GM12873 (cell line): ENCODE results near the gene ALDH1L1.

Experiments used
- TF ChIP-seq, protein P1 (sequence below): IDR thresholded peaks from 2 replicates; pipeline ENCODE4 v1.5.1; 2012; ENCODE audit warnings: low read depth, mild to moderate bottlenecking, moderate library complexity, low read length, control low read depth; ENCODE audit not compliant: insufficient read depth; ENCODE audit errors: missing control alignments

The ALDH1L1 gene

DNA sequence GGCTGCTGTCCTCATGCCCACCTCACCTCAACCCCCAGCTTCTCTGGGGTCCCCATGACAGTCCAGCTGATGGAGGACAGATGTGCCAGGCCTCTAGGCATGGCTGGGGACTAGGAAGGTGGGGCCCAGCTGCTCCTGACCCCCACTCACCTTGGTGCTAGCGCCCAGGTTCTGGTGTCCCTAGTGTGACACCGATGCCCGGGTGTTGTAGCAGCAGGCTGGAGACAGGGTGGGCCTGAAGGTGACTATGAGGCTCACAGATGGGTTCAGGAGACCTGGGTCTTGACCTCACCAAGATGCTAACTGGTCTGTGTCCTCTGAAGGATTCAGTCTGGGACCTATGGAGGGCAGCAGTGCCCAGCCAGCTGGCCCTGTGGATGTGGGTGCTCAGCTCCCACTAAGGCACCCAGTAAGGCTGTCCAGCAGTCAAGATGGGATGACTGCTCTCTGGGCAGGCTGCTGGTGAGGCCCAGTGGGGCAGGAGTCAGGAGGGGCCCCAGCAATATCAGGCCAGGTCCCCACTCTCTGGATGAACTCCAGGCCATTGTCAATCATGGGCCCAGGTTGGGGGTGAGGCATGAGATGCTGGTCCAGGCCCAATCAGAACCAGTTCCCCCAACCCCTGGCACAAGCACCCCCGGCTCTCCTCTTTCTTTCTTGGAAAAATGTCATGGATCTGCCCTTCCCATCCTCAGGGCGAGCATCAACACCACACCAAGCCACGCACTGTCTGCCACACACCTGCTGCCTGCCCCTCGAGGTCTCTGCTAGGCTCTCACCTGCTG, 33.0 kb downstream of the ALDH1L1 start:
- TF ChIP-seq, protein P1, sequence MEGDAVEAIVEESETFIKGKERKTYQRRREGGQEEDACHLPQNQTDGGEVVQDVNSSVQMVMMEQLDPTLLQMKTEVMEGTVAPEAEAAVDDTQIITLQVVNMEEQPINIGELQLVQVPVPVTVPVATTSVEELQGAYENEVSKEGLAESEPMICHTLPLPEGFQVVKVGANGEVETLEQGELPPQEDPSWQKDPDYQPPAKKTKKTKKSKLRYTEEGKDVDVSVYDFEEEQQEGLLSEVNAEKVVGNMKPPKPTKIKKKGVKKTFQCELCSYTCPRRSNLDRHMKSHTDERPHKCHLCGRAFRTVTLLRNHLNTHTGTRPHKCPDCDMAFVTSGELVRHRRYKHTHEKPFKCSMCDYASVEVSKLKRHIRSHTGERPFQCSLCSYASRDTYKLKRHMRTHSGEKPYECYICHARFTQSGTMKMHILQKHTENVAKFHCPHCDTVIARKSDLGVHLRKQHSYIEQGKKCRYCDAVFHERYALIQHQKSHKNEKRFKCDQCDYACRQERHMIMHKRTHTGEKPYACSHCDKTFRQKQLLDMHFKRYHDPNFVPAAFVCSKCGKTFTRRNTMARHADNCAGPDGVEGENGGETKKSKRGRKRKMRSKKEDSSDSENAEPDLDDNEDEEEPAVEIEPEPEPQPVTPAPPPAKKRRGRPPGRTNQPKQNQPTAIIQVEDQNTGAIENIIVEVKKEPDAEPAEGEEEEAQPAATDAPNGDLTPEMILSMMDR = no peak

DNA sequence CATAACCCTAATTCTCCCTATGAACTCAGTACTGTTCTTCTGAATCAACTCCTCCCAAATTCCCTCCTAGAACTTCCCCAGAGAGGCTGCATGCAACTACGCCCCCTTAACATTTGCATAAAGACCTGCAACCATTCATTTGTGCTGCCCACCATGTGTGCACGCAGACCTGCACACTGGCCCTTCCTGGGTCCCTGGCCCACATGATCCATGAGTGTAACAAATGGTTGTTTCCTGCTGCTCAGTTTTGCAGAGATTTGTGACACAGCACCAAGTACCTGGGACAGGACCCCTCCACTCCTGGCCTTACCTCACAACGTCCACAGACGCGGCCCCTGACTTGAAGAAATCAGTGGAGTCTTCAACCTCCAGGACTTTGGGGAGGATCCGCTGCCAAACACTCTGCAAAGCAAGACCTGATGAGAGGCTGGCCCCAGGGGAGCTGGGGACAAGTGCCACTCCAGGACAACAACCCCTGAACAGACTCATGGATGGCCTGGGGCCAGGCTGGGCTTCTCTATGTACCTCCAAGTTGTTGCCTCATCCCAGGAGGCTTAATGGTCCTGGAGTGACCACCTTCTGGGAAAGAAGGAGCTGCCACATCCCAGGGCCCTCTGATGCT, 33.8 kb downstream of the ALDH1L1 start:
- TF ChIP-seq, protein P1 = no peak

DNA sequence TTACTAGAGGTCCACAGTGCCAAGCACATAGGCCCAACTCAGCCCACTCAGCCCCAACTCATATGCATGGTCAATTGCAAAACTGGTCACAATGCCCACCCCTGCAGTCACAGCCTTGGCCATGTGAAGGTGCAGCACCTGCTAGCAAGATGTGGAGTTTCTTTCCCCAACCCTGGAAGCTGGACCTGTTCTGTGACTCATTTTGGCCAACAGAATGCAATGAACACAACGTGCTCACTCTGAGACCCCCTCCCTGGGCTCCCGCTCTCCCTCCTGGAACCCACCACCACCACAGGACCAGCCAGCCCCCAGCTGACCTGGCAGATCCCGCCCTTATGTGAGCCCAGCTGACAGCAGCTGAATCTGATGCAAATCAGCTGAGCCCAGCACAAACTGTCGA, 34.4 kb downstream of the ALDH1L1 start:
- TF ChIP-seq, protein P1 = no peak

DNA sequence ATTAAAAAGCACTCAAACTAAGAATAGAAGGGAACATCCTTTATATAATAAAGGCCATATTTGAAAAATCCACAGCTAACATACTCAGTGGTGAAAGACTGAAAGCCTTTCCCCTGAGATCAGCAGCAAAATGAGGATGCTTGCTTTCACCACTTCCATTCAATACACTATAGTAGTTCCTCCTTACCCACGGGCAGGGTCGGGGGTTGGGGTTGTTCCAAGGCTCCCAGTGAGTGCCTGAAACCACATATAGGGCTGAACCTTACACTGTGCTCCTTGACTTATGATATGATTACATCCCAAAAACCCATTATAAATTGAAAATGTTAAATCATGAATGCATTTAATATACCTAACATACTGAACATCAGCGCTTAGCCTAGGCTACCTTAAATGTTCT, 37.7 kb downstream of the ALDH1L1 start:
- TF ChIP-seq, protein P1 = no peak

DNA sequence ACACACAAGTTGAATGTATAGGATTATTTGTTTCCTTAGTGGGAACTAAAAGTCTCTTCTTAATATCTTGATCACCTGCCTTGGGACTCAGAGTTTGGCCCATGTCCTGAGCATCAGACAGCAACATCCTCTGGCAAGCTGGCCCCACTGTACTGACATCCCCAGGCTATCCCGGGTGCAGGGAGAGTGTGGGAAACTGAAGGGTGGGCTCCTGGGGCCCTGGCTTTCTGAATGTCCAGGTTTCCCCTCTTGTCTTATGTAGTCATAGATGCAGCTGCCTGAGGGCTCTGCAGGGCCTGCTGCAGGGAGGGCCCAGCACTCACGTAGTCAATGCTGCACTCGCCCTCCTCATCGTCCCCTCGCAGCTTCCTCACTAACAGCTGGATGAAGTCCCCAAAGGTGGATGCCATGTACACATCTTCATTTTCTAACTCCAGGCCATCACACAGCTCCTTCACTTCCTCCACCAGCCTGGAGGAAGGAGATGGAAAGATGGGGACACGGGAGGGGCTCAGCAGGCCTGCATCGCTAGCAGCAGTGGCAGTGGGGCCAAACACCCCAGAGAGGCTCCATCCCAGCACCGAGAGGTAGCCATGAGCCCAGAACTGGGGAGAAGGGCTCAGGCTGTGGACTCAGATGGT, 42.8 kb downstream of the ALDH1L1 start:
- TF ChIP-seq, protein P1 = no peak

DNA sequence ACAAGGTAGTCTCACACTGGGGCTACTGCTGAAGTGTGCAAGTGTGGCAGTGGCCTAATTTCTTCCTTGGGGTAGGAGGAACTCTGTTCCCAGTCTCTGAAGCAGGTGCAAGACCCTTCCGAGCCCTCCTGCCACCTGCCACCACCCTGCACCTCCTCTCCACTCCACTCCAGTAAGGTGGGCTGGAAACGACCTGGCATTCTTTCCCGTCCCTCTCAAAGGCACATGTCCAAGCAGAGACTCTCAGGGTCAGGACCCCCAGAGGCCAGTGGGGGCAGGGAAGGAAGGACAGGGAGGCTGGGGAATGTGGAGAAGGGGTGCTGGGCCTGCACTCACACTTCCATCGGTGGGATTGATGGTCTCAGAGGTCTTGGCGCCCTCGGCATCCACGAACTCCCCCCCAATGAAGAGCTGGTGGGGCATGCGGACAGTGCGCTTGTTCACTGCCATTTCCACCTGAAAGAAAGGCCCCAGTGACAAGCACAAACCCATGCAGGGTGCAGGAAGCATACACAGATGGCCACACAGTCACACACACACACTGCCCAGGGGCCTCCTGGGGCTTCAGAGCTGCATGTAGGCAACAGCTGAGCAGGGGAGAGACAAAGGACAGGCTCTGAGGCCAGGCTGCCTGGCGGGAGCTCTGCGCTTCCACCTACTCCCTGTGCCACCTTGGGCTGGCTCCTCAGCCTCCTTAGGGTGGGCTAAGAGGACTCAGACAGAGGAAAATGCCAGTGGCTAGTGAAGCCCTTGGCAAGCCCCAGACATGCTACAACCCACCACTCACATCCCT, 43.8 kb downstream of the ALDH1L1 start:
- TF ChIP-seq, protein P1 = no peak
